SK-N-SH treated with all-trans-retinoic acid at 6 μM for 48 hours (cell line): Measurements from ENCODE around the gene SMKR1.
"Not testable (repeated sequence)": the region's sequence is repeated elsewhere in the genome, so short reads cannot be mapped to it uniquely, and the experiment has no call there.

Experiments used
- BACH2 ChIP-seq: fragments of 250-450 bp; sonication (Bioruptor Pico); IDR thresholded peaks from 2 replicates; pipeline ENCODE4 v1.9.0; 2021; ENCODE audit warnings: mild to moderate bottlenecking, borderline replicate concordance
- RARB ChIP-seq: fragments of 250-450 bp; sonication (Bioruptor Pico); IDR thresholded peaks from 2 replicates; pipeline ENCODE4 v1.8.0; 2021; ENCODE audit warnings: mild to moderate bottlenecking, moderate library complexity
- SNAI2 ChIP-seq: fragments of 250-450 bp; sonication (Bioruptor Pico); IDR thresholded peaks from 2 replicates; pipeline ENCODE4 v1.5.0; 2020; ENCODE audit warnings: mild to moderate bottlenecking, moderate library complexity
- TF ChIP-seq, protein P1 (sequence below): fragments of 250-450 bp; sonication (Bioruptor Pico); IDR thresholded peaks from 2 replicates; pipeline ENCODE4 v1.8.0; 2020; ENCODE audit warnings: mild to moderate bottlenecking, moderate library complexity, borderline replicate concordance

GRCh38 chr7:129476398-129476797 is 25.9 kb upstream of the SMKR1 start:
- TF ChIP-seq, protein P1, sequence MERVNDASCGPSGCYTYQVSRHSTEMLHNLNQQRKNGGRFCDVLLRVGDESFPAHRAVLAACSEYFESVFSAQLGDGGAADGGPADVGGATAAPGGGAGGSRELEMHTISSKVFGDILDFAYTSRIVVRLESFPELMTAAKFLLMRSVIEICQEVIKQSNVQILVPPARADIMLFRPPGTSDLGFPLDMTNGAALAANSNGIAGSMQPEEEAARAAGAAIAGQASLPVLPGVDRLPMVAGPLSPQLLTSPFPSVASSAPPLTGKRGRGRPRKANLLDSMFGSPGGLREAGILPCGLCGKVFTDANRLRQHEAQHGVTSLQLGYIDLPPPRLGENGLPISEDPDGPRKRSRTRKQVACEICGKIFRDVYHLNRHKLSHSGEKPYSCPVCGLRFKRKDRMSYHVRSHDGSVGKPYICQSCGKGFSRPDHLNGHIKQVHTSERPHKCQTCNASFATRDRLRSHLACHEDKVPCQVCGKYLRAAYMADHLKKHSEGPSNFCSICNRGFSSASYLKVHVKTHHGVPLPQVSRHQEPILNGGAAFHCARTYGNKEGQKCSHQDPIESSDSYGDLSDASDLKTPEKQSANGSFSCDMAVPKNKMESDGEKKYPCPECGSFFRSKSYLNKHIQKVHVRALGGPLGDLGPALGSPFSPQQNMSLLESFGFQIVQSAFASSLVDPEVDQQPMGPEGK: not testable (repeated sequence)
- TF ChIP-seq RARB (CRISPR knock-in tag); SNAI2; BACH2 (CRISPR knock-in tag): not testable (repeated sequence)
